Cerebellar cortex (tissue), 1 donor: ENCODE results near the gene UFD1.
A peak's percentile ranks its signal among the peaks of the same experiment; 100 is the strongest.

Experiments
- DNase-seq: peaks from one replicate; pipeline ENCODE4 v3.0.0-alpha.2; 2015; ENCODE audit warnings: low spot score

Gene UFD1

GRCh38 chr22:19516378-19517170 lies 37.6 kb upstream of the UFD1 start:
- no peak for DNase-seq

- no peak for DNase-seq
Measured at GRCh38 chr22:19515654-19516377, 36.8 kb upstream of the UFD1 start.

GRCh38 chr22:19514831-19515565 lies 36.0 kb upstream of the UFD1 start:
- no peak for DNase-seq

GRCh38 chr22:19513823-19514222 lies 34.8 kb upstream of the UFD1 start:
- DNase-seq = no peak

- no peak for DNase-seq
Measured at GRCh38 chr22:19510919-19511341, 31.9 kb upstream of the UFD1 start.

- DNase-seq = no peak
Measured at GRCh38 chr22:19509923-19510322, 30.9 kb upstream of the UFD1 start.

GRCh38 chr22:19509191-19509590 lies 30.2 kb upstream of the UFD1 start:
- no peak for DNase-seq

GRCh38 chr22:19508024-19508776 lies 29.2 kb upstream of the UFD1 start:
- no peak for DNase-seq

- no peak for DNase-seq
Measured at GRCh38 chr22:19507534-19507861, 28.5 kb upstream of the UFD1 start.

GRCh38 chr22:19506212-19506611 lies 27.2 kb upstream of the UFD1 start:
- no peak for DNase-seq

- DNase-seq = no peak
Measured at GRCh38 chr22:19505735-19506126, 26.7 kb upstream of the UFD1 start.

GRCh38 chr22:19504900-19505734 lies 26.1 kb upstream of the UFD1 start:
- DNase-seq = no peak

GRCh38 chr22:19503869-19504268 lies 24.9 kb upstream of the UFD1 start:
- peak; percentile 9 for DNase-seq

GRCh38 chr22:19503367-19503766 lies 24.4 kb upstream of the UFD1 start:
- DNase-seq = no peak

- no peak for DNase-seq
Measured at GRCh38 chr22:19501897-19502447, 23.0 kb upstream of the UFD1 start.

- DNase-seq = no peak
Measured at GRCh38 chr22:19499880-19500242, 20.9 kb upstream of the UFD1 start.

- DNase-seq = no peak
Measured at GRCh38 chr22:19499236-19499879, 20.4 kb upstream of the UFD1 start.

GRCh38 chr22:19498866-19499190 lies 19.8 kb upstream of the UFD1 start:
- DNase-seq = no peak

GRCh38 chr22:19498154-19498865 lies 19.3 kb upstream of the UFD1 start:
- DNase-seq = no peak

GRCh38 chr22:19497245-19497644 lies 18.3 kb upstream of the UFD1 start:
- DNase-seq = no peak
